ENCODE results near the gene FBXW5. TPM values are rescaled to one million over a fixed set of nuclear protein-coding genes. Genes with fewer than 3 reads are reported as not detected.

FBXW5 gene
- total RNA-seq, 2 donors from 2014 or later: 64.2 to 76.5 TPM

DNA sequence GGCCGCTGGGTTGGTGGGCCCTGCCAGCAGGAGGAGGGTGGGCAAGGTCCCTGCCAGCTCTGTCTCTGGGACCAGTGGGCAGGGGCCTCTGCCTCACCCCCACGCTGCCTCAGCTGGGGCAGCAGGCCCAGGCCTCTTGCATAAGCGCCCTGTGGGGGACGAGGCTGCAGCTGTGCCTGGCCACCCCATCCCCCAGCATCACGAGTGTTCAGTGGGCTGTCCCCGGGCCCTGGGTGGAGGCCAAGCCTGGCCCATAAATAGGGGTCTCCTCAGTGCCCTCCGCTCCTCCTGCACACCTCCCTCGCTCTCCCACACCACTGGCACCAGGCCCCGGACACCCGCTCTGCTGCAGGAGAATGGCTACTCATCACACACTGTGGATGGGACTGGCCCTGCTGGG, 32.7 kb upstream of the FBXW5 start, which contains the start of gene PTGDS:
Gene PTGDS, plus strand, starts transcription at position 282 of the 400 bp plus-strand sequence. Its CDS starts 75 bp downstream, at position 357.
- peak within 1 kb of the TSS; percentile 52 for H3K4me3 Mint-ChIP-seq
- no peak within 1 kb of the TSS for H3K27ac Mint-ChIP-seq
- Histone ChIP-seq H3K27me3 (ENCODE audit: control insufficient read depth, insufficient read depth, low read length, poor library complexity, severe bottlenecking) (peaks cover 6% of the 10 kb centered on the region), H3K27ac (ENCODE audit: low read depth, low read length) (no peak within 1 kb of the TSS), H3K9ac (ENCODE audit: extremely low read depth, low read length, poor library complexity, severe bottlenecking) (peak within 1 kb of the TSS; percentile 6), H3K9me3 (ENCODE audit: control insufficient read depth, low read length) (no peaks in the 10 kb centered on the region), H3K4me3 (ENCODE audit: low read length) (peak within 1 kb of the TSS; percentile 69), H3K4me1 (ENCODE audit: control insufficient read depth, insufficient read depth, low read length) (peaks cover 3% of the 10 kb centered on the region), H3K36me3 (ENCODE audit: control insufficient read depth, insufficient read depth, low read length) (no peaks in the 10 kb centered on the region)
- WGBS, 2 experiments (ENCODE audit: insufficient coverage in 1 of 2, insufficient read length in 1 of 2): 87 to 92% methylated on average over 4 to 10 of the region's 10 CpGs
- DNase-seq: no peak
- peaks cover 11% of the 10 kb centered on the region for H3K4me1 Mint-ChIP-seq
- peaks cover 2% of the 10 kb centered on the region for H3K27me3 Mint-ChIP-seq (ENCODE audit: insufficient read depth)
- H3K9me3 Mint-ChIP-seq: no peaks in the 10 kb centered on the region
- TF ChIP-seq, protein P1, sequence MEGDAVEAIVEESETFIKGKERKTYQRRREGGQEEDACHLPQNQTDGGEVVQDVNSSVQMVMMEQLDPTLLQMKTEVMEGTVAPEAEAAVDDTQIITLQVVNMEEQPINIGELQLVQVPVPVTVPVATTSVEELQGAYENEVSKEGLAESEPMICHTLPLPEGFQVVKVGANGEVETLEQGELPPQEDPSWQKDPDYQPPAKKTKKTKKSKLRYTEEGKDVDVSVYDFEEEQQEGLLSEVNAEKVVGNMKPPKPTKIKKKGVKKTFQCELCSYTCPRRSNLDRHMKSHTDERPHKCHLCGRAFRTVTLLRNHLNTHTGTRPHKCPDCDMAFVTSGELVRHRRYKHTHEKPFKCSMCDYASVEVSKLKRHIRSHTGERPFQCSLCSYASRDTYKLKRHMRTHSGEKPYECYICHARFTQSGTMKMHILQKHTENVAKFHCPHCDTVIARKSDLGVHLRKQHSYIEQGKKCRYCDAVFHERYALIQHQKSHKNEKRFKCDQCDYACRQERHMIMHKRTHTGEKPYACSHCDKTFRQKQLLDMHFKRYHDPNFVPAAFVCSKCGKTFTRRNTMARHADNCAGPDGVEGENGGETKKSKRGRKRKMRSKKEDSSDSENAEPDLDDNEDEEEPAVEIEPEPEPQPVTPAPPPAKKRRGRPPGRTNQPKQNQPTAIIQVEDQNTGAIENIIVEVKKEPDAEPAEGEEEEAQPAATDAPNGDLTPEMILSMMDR (conservative IDR thresholded peaks at IDR 0.05): no peak
- no peaks in the 10 kb centered on the region for H3K36me3 Mint-ChIP-seq (ENCODE audit: low read depth)

DNA sequence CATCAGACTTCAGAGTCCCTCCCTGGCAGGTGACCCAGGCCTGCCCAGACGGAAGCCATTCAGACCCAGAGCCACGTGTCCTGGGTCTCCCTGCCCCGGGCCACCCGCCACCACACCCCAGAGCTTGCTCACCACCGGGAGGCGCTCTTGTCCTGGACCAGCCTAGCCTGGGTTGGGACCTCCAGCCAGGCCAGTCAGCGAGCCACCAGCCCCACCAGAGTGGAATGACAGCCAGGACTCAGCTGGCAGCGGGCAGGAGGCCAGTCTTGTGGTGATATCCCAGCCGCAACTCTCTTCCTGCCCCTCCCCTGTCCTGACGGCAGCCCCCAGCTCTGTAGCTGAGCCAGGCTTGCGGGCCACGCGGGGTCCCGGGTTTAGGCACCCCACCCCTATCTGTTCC, 31.1 kb upstream of the FBXW5 start:
- no peak overlapping the region for H3K4me3 Mint-ChIP-seq
- 85 to 86% methylated on average over 8 to 14 of the region's 14 CpGs for WGBS, 2 experiments (ENCODE audit: insufficient coverage in 1 of 2, insufficient read length in 1 of 2)

DNA sequence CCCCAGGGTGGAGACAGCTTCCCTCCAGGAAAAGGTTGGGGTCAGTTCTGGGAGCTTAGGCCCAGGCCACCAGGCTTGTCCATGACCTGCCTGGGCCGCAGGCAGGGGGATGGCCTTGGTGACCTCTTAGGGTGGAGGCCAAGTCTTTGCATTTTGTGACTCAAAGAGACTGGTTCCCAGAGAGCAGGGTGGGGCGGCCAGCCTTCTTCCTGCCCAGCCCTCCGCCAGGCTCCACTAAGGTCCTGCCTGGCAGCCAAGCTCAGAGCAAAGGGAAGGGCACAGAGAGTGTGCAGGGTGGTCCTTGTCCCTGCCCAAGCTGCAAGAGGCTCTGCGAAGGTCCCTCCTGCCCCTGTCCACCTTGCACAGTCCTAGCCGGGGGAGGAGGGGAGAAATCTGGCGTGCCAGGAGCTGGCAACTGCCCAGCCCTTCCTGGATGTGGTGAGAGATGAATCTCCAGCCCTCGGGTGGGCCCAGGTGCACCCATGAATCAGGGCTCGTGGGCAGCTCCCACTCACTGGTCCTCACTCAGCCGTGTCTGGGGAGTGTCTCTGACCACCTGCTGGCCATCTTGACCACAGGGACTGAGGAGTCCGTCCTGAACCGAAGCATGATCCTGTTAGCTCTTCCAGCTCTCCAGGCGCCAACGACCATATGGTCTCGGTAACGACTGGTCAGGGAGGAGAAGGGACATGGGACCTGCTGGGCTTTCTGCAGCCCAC, 30.4 kb upstream of the FBXW5 start:
- Mint-ChIP-seq H3K4me3 (no peak overlapping the region), H3K9me3 (no peaks in the 10 kb centered on the region), H3K27me3 (ENCODE audit: insufficient read depth) (peaks cover 2% of the 10 kb centered on the region), H3K4me1 (peaks cover 2% of the 10 kb centered on the region), H3K27ac (no peak overlapping the region), H3K36me3 (ENCODE audit: low read depth) (no peaks in the 10 kb centered on the region)
- Histone ChIP-seq H3K27me3 (ENCODE audit: control insufficient read depth, insufficient read depth, low read length, poor library complexity, severe bottlenecking) (peaks cover 6% of the 10 kb centered on the region), H3K27ac (ENCODE audit: low read depth, low read length) (no peak overlapping the region), H3K36me3 (ENCODE audit: control insufficient read depth, insufficient read depth, low read length) (no peaks in the 10 kb centered on the region), H3K9ac (ENCODE audit: extremely low read depth, low read length, poor library complexity, severe bottlenecking) (no peak overlapping the region), H3K9me3 (ENCODE audit: control insufficient read depth, low read length) (no peaks in the 10 kb centered on the region), H3K4me3 (ENCODE audit: low read length) (no peak overlapping the region), H3K4me1 (ENCODE audit: control insufficient read depth, insufficient read depth, low read length) (peaks cover 3% of the 10 kb centered on the region)
- DNase-seq: no peak
- TF ChIP-seq, protein P1 (conservative IDR thresholded peaks at IDR 0.05): no peak
- 86 to 88% methylated on average over 12 to 15 of the region's 15 CpGs for WGBS, 2 experiments (ENCODE audit: insufficient coverage in 1 of 2, insufficient read length in 1 of 2)

More for the DNA sequence above, 31.1 kb upstream of the FBXW5 start:
- TF ChIP-seq, protein P1 (conservative IDR thresholded peaks at IDR 0.05): peak; percentile 79
- Mint-ChIP-seq H3K9me3 (no peaks in the 10 kb centered on the region), H3K36me3 (ENCODE audit: low read depth) (no peaks in the 10 kb centered on the region), H3K4me1 (peaks cover 8% of the 10 kb centered on the region), H3K27ac (no peak overlapping the region), H3K27me3 (ENCODE audit: insufficient read depth) (peaks cover 2% of the 10 kb centered on the region)
- peak; percentile 92 for DNase-seq
- Histone ChIP-seq H3K9ac (ENCODE audit: extremely low read depth, low read length, poor library complexity, severe bottlenecking) (no peak overlapping the region), H3K9me3 (ENCODE audit: control insufficient read depth, low read length) (no peaks in the 10 kb centered on the region), H3K27ac (ENCODE audit: low read depth, low read length) (no peak overlapping the region), H3K4me1 (ENCODE audit: control insufficient read depth, insufficient read depth, low read length) (peaks cover 3% of the 10 kb centered on the region), H3K36me3 (ENCODE audit: control insufficient read depth, insufficient read depth, low read length) (no peaks in the 10 kb centered on the region), H3K4me3 (ENCODE audit: low read length) (no peak overlapping the region), H3K27me3 (ENCODE audit: control insufficient read depth, insufficient read depth, low read length, poor library complexity, severe bottlenecking) (peaks cover 6% of the 10 kb centered on the region)
